ENCODE data around the gene C5orf52.
"Not testable (repeated sequence)": the region's sequence is repeated elsewhere in the genome, so short reads cannot be mapped to it uniquely, and the experiment has no call there.

C5orf52 gene

DNA sequence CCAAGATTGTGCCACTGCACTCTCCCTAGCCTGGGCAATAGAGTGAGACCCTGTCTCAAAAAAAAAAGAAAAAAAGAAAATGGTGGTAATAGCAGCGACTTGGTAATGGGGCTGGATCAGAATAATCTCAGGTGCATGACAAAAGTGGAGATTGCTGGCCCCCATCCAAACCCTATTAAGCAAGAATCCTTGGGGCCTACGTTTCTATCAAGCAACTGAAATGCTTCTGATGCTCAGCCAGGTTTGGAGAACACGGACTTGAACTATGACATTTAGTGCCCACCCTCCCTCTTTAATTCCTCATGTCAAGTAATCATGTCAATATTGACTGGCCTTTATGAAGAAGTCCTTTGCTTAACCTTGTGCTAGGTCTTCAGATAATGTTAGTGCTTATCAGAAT, 6.6 kb downstream of the C5orf52 start:
- DNase-seq (ENCODE audit: low read depth in 2 of 3, low spot score in 1 of 3): no peak

DNA sequence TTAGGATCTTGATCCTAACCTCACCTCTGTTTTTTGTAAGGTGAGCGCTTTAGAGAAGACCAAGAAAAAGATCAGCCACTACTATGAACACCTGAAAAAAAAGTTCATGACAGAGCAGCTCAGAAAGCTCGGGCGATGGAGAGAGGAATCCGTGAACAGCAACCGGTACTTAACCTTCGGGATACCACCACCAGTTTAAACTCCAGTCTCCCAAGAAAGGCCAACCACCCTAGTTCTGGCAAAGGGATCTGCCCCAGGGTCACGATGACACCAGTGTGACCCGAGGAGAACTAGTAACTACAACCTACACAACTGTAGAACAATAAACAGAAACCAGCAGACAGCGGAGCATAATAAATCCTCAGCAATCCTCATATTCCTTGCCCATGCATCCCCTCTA, 8.5 kb downstream of the C5orf52 start:
- DNase-seq (ENCODE audit: low read depth in 2 of 3, low spot score in 1 of 3): no peak

DNA sequence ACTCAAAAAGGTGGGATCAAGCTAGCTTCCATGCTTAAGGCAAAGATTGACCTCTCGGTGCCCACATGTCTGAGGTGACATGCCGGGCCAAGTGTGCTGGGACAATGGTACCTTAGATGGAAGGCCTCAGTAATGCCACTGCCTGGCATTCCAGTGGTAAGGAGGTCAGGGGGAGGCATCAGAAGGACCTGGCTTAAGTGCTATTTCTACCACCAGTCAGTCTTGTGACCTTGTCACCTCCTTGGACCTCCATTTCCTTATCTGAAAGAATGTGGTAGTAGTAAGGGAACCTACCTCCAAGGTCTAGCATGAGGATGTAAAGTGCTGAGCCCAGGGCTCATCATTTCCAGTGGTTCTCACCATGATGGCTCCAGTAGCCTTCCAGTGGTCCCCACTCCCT, 8.9 kb downstream of the C5orf52 start:
- no peak for DNase-seq (ENCODE audit: low read depth in 2 of 3, low spot score in 1 of 3)

DNA sequence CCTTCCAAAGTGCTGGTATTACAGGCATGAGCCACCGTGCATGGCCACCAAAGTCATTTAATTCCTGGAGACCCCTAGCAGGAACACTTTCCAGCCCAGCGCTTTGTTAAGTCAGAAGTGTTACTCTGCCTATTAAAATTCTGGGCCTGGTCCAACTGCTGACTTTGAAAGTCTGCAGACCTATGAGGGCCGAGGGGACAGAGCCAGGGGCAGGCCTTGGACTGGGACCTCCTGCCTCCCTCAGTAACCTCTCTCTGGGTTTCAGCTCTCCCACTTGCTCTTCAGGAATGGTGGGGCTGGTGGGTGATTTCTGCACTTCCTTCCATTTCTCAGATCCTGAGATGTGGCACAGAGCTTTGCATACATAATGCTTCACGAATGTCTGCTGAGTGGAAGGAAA, 9.7 kb downstream of the C5orf52 start:
- DNase-seq (ENCODE audit: low read depth in 2 of 3, low spot score in 1 of 3): no peak

DNA sequence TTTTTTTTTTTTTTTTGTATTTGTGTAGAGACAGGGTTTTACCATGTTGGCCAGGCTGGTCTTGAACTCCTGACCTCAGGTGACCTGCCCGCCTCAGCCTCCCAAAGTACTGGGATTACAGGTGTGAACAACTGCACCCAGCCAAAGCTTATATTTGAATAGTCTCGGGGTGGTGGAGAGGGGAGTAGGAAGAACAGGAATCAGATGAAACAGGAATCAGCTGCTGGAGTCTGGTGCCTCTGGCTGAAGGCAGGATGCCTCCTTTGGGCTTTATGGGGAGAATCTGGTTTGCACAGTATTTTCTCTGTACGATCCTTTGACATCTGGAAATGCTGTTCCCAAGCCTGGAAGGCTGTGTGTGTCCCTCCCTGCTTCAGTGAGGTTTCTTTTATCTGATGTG, 10.9 kb downstream of the C5orf52 start:
- no peak for DNase-seq (ENCODE audit: low read depth in 2 of 3, low spot score in 1 of 3)

DNA sequence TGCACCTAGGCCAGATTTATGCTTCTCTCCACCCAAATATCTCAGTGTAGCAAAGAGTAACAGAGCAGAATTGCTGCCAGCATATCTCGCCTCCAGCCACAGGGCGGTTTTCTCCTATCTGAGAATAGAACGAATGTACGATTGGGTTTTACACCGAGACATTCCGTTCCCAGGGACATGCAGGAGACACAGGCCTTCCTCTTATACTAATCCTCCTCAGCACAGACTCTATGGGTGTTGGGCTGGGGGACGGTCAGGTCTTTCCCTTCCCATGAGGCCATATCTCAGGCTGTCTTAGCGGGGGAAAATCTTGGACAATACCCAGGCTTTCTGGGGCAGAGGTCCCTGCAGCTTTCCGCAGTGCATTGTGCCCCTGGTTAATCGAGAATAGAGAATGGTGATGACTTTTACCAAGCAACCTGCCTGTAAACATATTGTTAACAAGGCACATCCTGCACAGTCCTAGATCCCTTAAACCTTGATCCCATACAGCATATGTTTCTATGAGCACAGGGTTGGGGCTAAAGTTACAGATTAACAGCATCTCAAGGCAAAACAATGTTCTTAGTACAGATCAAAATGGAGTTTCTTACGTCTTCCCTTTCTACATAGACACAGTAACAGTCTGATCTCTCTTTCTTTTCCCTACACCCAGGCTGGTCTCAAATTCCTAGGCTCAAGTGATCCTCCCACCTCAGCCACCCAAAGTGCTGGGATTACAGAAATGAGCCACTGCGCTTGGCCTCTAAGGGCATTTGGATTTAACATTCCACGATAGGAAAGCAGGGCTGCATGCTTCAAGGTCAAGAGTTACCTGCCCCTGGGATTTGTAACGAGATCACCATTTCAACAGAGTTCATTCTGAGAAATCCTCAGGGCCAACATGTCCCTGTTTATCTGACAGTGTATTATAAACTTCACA, 15.2 kb downstream of the C5orf52 start:
- DNase-seq (ENCODE audit: low read depth in 2 of 3, low spot score in 1 of 3): not testable (repeated sequence)

DNA sequence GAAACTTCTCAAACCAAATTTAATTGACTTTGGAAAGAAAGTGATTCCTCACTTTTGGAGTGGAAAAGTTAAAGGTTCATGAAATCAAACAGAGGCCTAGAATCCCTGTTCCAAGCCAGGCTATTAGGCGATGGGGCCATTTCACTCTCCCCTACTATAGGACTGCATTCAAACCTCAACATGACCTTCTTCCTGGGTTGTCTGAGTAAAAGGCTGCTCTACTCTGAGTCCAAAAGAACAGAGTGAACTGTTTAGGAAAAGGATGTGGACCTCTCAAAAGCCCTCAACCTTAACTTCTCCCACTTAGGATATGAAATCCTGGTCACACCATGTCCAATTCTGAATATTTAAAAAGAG, 15.8 kb downstream of the C5orf52 start:
- no peak for DNase-seq (ENCODE audit: low read depth in 2 of 3, low spot score in 1 of 3)

DNA sequence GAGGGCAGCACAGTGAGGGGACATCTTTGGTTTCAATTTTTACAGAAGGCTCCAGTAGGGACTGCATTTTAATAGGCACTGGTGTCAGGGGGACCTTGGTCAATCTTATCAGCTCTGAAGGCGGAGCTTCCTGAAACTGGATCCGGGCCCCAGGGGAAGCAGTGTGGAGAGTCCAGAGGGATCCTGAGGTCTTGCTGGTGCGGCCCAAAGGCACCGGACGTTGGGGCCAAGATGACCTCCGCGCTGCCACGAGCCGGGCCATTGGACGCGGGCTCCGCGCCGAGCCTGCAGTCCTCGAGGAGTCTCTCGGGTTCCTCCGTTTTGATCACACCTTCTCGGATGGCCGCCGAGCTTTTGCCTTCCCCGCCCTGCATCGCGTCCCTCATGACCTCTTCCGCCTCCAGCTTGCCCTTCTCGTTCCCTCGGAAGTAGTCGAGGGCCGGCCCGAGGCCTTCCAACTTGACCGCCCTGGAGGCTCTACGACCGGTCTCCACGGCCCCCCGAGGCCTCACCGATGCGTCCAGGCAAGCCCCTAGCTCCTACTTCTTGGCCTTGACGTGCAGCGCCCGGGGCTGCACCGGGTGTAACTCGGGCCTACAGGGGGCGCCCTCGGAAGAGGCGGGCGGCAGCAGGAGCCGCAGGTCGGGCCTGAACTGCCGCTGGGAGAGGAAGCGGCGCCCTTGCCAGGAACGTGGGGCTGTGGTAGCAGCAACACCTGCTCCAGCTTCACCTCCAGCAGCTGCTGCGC, 18.8 kb downstream of the C5orf52 start:
- peak in 2 of 3 donors; percentile 9 to 25 for DNase-seq (ENCODE audit: low read depth in 2 of 3, low spot score in 1 of 3)

DNA sequence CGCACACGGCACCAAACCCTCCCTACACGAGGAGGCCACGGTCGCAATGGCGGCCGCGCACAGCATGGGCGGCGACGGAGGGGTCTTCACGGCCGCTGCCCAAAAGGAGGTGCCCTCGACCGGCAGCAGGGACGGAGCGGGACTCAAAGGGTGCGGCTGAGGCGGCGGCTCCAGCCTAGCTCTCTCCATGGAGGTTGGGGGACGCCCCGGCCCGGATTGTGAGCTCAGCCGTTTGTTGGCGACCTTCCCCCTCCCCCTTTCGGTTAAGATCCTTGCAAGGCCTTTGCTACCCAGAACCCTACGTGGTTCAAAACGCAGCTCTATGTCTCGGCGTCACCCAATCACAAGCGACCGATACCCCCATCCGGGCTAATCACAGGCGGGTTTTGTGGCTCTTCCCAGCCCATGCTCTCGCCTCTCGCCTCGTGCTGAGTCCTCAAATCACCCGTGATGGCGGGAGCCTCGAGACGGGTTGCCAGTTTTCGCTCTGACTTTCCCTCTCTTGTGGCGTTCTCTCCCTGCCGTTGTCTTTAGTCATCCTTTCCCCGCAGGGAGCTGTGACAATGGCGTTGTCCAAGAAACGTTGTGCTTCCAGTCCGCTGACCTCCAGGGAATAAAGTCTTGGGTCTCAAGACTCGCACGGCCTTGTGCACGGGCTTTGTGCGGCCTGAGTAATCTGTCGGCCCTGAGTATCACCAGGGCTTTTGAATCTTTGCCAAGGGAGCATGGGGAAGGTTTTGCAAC, 19.5 kb downstream of the C5orf52 start:
- DNase-seq (ENCODE audit: low read depth in 2 of 3, low spot score in 1 of 3): no peak

DNA sequence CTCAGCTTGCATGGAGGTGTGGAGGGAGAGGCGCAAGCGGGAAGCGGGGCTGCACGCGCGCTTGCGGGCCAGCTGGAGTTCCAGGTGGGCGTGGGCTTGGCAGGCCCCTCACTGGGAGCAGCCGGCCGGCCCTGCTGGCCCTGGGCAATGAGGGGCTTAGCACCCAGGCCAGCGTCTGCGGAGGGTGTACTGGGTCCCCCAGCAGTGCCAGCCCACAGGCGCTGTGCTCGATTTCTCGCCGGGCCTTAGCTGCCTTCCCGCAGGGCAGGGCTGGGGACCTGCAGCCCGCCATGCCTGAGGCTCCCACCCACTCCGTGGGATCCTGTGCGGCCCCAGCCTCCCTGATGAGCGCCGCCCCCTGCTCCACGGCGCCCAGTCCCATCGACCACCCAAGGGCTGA, 22.5 kb downstream of the C5orf52 start:
- not testable (repeated sequence) for DNase-seq (ENCODE audit: low read depth in 2 of 3, low spot score in 1 of 3)

DNA sequence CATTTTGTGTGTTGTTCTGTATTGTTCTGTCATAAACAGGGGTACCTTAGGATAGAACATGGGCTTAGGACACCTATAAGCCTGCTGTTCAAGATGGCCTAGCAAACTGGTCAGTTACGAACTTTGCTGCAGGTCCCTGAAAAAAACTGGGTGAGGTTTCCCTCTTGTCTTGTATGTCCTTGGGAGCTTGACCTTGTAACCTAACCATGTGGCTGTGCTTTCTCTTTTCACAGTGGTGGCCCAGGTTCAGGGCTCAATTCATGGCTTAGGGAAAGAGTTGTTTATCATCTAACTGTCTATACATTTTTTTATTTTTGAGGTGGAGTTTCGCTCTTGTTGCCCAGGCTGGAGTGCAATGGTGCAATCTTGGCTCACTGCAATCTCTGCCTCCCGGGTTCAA, 24.8 kb downstream of the C5orf52 start:
- not testable (repeated sequence) for DNase-seq (ENCODE audit: low read depth in 2 of 3, low spot score in 1 of 3)

DNA sequence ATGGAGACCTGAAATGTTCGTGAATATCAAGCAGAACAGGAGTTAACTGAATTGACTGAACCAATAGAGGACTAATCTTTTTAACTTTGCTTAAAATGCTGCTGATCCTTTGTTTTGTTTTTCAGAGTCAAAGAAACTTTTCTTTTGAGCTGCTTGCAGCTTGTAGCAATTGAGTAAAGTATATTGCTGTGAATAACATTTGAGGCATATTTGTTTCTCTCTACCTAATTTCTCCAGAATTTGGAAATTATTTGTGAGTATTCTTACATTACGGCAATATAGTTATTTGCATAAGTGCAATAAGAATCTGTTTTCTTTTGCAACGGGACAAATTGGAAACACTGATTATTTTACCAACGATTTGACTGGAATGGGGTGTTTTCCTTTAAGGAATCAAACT, 27.3 kb downstream of the C5orf52 start:
- DNase-seq (ENCODE audit: low read depth in 2 of 3, low spot score in 1 of 3): not testable (repeated sequence)

DNA sequence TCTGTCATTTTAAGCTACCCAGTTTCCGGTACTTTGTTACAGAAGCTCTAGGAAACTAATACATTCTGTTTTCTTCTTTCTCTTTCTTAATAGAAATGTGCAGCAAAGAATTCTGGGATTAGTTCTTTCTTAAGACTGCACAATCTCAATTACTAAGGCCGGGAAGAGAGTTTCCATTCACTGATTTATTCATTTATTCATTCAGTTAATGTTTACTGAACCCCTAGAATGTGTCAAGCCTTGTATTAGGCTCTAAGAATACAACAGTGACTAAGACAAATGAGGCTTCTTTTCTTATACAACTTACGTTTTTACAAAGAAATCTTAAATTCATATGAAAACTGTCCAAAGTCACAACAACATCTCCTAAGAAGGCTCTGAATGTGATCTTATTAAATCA, 32.4 kb downstream of the C5orf52 start:
- no peak for DNase-seq (ENCODE audit: low read depth in 2 of 3, low spot score in 1 of 3)

DNA sequence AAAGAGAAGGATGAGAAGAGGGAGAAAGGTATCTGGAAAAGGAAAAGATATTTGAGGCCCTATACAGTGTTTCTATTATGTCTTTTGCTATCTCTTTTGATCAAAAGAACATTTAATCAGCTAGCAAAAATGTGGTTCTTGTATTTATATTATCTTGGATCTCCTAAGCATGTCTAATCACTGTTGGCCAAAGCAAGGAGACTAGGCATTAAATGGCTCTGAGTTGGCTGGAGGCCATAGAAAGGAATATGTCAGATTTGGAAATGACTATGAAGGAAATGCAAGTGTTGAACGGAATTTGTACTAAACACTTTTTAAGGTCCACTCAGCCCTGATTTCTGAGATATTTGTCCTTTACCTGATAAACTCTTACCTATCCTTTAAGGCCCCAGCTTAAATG, 37.5 kb downstream of the C5orf52 start:
- no peak for DNase-seq (ENCODE audit: low read depth in 2 of 3, low spot score in 1 of 3)

DNA sequence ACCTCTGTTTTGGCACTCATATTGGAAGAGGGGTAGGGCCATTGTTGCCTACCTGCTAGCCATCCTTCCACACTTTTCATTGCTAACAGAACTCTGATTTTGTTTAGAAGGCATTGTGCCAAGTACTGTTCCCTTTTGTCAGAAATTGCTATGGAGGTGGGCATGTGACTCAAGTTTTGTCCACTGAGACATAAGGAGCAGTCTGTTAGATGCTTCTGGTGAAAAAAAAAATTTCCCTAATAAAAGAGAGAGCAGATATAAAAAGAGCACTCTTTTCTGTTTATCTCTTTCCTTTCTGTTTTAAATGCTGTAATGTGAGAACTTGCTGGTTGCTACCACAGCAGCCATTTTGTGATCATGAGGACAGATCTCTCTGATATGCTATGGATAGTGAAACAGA, 38.0 kb downstream of the C5orf52 start:
- no peak for DNase-seq (ENCODE audit: low read depth in 2 of 3, low spot score in 1 of 3)

DNA sequence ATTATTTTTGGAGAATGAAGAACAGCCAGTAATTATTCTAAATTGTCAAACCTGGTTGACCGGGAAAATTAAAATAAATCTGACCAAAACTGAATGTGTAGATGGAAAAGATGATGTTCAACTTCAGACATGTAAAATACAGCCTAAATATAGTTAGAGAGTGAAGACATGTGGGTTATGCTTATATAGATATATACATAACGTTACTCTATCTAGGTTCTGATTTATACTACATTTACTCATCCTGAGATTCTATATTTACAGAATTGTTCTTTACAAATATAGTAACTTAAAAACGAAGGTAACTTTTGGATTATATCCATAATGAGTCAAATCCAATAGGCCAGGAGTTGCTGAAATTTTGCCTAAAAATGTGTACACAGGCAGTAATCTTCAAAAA, 39.1 kb downstream of the C5orf52 start:
- DNase-seq (ENCODE audit: low read depth in 2 of 3, low spot score in 1 of 3): no peak

DNA sequence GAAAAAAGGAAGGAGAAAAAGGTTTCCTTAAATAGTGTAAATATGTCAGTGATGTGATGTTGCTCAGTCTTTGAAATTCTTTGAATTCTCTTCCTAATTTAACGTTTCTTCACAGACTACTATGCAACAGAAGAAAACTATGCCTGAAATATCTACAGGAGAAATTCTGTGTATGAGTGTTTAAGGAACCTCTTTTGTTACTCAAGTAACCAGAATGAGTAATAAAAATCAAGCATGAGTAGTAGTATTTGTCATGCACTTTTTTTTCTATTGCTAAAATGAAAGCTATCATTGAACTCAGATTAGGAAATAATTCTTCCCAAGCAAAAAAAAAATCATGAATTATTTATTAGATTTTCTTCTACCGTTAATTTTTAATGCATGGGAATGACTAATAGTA, 39.5 kb downstream of the C5orf52 start:
- DNase-seq (ENCODE audit: low read depth in 2 of 3, low spot score in 1 of 3): no peak

DNA sequence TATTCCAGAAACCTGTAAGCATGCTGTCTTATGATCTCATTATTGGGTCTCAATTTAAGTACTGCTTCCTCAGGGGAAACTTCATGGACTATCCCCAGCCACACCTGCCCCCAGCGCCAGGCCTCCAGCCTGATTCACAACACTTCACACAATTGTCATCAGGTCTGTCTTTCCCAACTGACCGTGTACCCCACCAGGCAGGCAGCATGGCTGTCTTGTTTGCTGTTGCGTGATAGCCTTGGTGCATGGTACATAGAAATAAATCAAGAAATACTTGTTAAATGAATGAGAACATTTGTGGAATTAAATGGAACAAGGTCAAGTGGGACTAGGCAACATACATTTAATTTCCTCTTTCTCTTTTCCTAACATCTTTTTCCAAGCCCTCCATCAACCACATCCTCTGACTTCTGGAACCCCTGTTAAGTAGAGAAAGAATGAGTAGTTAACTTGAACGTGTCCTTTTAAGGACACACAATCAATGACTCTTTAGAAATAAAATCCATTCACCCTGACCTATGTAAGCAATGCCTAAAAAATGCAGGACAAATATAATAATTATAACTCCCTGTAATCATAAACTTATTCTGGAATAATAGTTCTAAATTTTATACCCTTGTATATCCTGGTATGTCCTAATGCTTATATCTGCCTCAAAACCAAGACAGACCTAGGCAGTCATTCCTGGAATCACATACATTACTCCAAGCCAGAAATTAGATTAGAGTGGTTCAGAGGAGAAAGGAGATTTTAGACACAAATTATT, 42.7 kb downstream of the C5orf52 start:
- DNase-seq (ENCODE audit: low read depth in 2 of 3, low spot score in 1 of 3): no peak

DNA sequence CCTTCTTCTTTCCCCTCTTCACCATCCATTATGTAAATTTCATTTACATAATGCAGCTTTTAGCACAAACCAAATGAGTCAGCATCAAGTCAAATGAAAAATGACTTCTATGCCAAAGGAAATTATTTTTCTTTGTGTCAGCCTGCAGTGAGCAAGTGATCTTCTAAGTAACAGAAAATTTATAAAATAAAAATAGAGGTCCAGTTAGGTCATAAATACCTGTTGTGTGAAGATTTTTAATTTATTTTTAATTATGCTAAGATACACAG, 43.2 kb downstream of the C5orf52 start:
- no peak for DNase-seq (ENCODE audit: low read depth in 2 of 3, low spot score in 1 of 3)

DNA sequence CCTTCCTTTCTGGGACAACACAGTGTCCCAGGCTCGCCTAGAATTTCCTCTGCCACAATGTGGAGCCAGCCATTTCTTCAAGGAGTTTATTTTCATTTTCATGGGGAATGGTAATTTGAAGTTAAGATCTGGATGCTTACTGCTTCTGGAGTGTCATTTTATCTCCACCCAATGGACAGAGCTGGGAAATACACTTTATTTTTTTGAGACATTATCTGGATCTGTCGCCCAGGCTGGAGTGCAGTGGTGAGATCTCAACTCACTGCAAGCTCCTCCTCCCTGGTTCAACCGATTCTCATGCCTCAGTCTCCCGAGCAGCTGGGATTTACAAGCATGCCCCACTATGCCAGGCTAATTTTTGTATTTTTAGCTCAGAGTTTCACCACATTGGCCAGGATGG, 47.2 kb downstream of the C5orf52 start:
- peak in 1 of 3 donors; percentile 24 for DNase-seq (ENCODE audit: low read depth in 2 of 3, low spot score in 1 of 3)

DNA sequence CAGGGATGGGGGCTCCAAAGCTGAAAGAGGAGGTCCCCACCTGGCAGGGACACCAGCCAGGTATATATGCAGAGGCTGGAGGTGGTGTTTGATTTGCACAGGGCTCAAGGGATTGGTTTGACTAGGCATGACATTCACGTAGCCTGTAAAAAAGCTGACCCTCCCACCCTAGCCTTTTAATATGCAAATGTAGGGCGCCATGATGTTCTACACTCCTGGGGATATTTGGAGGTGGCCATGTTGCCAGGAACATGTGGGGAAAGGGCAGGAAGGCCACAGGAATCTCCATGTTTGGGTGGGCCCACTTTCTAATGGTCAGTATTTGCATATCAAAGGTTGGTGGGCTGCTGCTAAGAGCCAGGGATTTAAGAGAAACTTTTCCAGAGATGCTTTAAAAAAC, 47.9 kb downstream of the C5orf52 start:
- DNase-seq (ENCODE audit: low read depth in 2 of 3, low spot score in 1 of 3): no peak
